ENCODE measurements around the gene PRKACA.
"Not testable (repeated sequence)": the region's sequence is repeated elsewhere in the genome, so short reads cannot be mapped to it uniquely, and the experiment has no call there.

Gene PRKACA

DNA sequence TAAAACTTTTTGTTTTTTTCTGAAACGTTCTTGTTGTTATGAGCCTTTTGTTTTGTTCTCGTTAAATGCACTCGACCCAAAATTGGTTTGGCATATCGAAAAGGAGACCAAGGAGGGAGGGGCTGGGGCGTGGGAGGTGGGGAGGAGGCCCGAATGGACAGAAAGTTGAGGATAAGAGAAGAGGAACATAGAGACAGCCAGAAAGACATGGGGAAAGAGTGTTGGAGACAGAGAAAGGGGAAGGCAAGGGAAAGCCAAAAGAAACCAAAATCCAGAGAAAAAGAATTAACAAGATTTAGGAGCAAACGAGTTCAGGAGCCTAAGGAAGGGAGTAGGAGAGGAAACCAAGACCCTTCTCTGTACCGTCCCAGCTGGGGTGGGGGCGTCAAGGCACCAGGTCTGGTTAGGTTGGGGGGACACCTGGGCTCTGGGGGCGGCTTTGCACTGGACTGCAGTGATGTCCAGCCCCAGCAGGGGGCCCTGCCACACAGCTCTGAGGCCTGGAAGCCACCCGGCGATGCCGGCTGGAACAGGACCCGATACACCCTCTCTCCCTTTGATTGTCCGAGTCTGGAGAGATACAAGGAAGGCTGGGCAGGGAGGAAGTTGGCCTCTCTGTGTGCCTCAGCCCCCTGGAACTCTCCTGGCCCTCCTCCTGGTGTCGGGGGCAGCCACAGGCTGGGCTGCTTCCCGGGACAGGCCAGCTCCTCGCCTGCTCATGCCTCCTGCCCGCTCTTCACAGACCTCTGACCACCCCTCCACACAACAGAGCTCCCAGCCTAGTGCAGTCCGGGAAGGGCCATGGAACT lies 30.4 kb upstream of the PRKACA start:
- H3K4me3 ChIP-seq (ENCODE audit: low read depth, low read length): no peak overlapping the region
- peak; percentile 66 for DNase-seq (ENCODE audit: low read depth)
- TF ChIP-seq, protein P1, sequence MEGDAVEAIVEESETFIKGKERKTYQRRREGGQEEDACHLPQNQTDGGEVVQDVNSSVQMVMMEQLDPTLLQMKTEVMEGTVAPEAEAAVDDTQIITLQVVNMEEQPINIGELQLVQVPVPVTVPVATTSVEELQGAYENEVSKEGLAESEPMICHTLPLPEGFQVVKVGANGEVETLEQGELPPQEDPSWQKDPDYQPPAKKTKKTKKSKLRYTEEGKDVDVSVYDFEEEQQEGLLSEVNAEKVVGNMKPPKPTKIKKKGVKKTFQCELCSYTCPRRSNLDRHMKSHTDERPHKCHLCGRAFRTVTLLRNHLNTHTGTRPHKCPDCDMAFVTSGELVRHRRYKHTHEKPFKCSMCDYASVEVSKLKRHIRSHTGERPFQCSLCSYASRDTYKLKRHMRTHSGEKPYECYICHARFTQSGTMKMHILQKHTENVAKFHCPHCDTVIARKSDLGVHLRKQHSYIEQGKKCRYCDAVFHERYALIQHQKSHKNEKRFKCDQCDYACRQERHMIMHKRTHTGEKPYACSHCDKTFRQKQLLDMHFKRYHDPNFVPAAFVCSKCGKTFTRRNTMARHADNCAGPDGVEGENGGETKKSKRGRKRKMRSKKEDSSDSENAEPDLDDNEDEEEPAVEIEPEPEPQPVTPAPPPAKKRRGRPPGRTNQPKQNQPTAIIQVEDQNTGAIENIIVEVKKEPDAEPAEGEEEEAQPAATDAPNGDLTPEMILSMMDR (conservative IDR thresholded peaks at IDR 0.05; ENCODE audit: low read depth, low read length): peak; percentile 86

DNA sequence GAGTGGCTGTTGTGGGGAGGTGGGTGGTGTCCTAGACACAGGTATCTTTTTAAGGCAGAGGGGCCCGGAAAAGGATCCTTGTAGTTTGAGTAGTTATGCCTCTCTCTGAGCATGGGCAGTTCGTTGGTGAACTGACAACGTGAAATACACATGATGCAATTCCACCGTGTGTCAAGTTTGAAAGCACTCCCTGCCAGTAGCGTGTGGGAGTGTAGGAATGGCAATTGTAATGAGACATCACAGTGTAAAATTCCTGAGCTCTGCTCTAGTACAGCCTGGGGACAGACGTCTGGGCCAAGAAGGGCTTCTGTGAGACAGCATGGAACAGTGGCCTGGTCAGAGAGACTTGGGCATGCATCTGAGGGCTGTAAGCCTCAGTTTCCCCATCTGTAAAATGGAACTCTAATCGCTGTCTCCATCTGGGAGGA lies 29.2 kb upstream of the PRKACA start:
- TF ChIP-seq, protein P1 (conservative IDR thresholded peaks at IDR 0.05; ENCODE audit: low read depth, low read length): no peak
- no peak overlapping the region for H3K4me3 ChIP-seq (ENCODE audit: low read depth, low read length)
- peak; percentile 81 for DNase-seq (ENCODE audit: low read depth)

DNA sequence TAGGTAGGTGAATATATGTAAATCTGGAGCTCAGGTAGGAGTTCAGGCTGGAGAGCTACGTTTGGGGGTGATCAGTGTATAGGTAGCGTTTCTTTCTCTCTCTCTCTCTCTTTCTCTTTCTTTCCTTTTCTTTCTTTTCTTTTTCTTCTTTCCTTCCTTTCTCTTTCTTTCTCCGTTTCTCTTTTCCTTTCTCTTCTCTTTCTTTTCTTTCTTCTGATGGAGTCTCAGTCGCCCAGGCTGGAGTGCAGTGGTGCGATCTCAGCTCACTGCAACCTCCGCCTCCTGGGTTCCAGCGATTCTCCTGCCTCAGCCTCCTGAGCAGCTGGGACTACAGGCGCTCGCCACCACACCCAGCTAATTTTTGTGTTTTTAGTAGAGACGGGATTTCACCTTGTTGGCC lies 28.6 kb upstream of the PRKACA start:
- not testable (repeated sequence) for DNase-seq (ENCODE audit: low read depth); H3K4me3 ChIP-seq (ENCODE audit: low read depth, low read length)

DNA sequence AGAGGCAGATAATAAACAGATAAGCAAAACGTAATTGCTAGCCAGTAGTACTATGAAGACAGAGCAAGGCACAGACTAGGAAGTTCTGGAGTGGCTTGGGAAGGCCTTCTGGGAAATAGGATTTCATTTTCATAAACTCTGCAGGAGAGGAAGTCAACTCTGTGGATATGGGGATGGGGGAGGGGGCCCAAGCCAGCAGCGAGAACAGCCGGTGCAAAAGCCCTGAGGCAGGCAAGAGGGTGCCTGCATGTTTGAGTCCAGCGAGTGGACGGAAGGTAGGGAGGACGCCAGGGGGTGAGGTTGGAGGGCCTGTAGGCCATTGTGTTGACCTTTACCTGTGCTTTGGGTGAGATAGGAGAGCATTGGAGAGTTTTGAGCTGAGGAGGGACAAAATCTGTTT lies 27.8 kb upstream of the PRKACA start:
- no peak overlapping the region for H3K4me3 ChIP-seq (ENCODE audit: low read depth, low read length)
- no peak for DNase-seq (ENCODE audit: low read depth)
- TF ChIP-seq, protein P1 (conservative IDR thresholded peaks at IDR 0.05; ENCODE audit: low read depth, low read length): no peak

DNA sequence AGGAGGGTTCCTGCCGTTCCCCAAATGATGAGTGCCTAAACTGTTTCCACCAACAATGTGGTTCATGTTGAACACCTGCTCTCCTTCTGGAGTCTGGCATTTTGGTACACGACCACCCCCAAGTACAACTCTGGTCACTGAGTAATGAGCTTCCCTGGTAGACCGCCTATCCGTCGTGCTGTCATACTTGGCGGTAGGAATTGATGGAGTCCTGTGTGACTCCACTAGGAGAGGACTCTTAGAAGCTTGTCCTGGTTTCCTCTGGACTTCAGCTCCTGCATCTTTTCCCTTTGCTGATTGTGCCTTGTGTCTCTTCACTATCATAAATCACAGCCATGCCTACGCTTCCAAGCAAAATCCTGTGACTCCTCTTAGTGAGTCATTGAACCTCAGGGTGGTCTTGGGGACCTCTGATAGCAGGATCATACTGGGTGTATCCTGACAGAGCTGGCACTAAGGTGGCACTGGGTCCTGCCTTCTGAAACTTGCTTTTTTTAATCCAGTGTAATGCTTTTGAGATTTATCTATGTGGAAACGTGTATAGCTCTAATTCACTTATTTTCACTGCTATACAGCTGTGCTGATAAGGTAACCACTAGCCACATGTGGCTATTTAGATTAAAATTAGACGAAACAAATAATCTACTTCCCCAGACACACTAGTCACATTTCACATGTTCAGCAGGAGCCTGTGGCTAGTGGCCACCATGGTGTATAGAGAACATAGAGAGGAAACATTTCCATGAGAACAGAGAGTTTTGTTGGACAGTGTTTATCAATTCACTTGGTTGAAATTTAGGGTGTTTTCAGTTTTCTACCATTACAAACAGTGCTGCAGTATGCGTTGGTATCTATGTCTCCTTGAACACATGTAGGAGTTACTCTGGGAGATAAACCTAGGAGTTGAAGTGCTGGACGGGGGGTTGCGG lies 25.0 kb upstream of the PRKACA start:
- H3K4me3 ChIP-seq (ENCODE audit: low read depth, low read length): no peak overlapping the region
- no peak for DNase-seq (ENCODE audit: low read depth)
- TF ChIP-seq, protein P1 (conservative IDR thresholded peaks at IDR 0.05; ENCODE audit: low read depth, low read length): no peak

DNA sequence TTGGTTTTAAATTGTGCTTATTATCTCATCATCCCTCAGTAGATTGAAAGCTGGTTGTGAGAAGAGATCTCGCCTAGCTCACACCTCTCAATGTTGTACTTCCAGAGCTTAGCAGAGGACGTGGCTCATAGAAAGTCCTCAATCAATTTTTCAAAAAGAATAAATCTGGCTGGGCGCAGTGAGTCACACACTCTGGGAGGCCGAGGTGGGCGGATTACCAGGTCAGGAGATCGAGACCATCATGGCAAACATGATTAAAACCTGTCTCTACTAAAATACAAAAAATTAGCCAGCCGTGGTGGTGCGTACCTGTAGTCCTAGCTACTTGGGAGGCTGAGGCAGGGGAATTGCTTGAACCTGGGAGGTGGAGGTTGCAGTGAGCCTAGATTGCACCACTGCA lies 23.5 kb upstream of the PRKACA start:
- TF ChIP-seq, protein P1 (conservative IDR thresholded peaks at IDR 0.05; ENCODE audit: low read depth, low read length): no peak
- no peak for DNase-seq (ENCODE audit: low read depth)

DNA sequence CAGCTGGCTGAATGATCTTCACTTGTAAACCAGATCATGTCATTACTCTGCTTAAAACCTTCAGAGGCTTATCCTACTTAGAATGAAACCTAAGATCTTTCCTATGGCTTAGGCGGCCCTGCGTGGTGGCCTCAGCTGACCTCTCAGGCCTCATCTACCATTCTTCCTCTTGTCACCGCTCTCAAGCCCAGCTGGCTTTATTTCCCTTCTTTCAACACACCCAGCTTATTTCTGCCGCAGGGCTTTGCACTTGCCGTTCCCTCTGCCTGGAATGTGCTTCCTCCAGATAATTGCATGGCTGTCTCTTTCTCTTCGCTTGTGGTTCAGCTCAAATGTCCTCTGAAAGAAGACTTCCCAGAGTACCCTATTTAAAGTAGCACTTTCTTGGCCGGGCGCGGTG lies 22.4 kb upstream of the PRKACA start:
- DNase-seq (ENCODE audit: low read depth): no peak
- no peak overlapping the region for H3K4me3 ChIP-seq (ENCODE audit: low read depth, low read length)

More for the DNA sequence above, 23.5 kb upstream of the PRKACA start:
- H3K4me3 ChIP-seq (ENCODE audit: low read depth, low read length): no peak overlapping the region

More for the DNA sequence above, 22.4 kb upstream of the PRKACA start:
- TF ChIP-seq, protein P1 (conservative IDR thresholded peaks at IDR 0.05; ENCODE audit: low read depth, low read length): no peak
